HG03558 (cell line): Measurements from ENCODE around the gene IRF3.

ENCODE experiments used
- ATAC-seq: cut with Tn5 transposase; IDR thresholded peaks from one replicate; pipeline ENCODE4 v1.9.1; 2021; ENCODE audit warnings: moderate number of reproducible peaks; ENCODE audit not compliant: unreplicated experiment; ENCODE audit errors: extremely low read depth

The IRF3 gene

DNA sequence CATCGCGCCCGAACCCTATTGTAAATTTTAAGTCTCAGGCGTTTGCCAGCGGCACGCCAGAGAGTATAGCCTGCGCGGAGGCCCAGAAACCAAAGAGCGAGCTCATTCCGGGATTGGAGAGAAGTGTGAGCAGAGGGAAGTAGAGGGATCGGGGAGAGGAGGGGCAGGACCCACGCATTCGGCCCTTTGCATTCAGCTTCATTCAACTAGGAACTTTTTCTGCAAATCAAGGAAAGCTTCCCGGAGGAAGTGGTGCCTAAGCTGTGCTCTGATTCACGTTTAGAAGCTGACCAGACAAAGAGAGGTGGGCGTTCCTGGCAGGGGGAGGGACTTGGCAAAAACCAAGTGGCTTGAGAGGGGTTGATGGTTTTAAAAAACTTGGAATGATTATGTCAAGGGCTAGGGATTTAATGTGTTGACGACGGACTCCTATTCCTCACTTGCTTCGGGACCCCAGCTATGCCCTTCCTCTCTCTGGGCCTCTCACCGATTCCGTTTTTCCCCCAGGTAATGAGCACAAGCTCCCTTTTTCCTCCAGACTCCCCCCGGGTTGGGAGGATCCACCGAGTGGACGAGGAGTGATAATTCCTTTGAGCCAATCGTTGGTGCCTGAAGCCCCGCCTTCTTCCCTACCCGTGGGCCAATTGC lies 10.6 kb upstream of the IRF3 start:
- ATAC-seq: no peak

GRCh38 chr19:49672131-49672919 lies 6.7 kb upstream of the IRF3 start:
- no peak for ATAC-seq

DNA sequence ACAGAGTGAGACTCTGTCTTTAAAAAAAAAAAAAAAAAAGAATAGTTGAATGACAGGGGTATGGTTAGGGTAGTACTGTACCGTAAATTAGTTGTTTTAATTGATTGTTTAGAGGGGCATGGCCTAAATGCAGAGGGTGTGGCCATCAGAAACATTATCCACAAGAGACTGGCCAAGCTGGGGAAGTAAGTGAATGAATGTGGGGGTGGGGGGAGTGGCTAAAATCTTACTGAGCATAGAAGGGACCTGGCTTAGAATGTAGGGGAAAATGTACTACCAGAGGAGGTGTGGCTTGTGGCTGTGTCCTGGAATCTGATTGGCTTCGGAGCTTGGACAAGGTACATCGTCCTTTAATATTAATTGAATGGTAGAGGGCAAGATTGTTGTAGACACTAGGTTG lies 3.9 kb upstream of the IRF3 start:
- no peak for ATAC-seq

DNA sequence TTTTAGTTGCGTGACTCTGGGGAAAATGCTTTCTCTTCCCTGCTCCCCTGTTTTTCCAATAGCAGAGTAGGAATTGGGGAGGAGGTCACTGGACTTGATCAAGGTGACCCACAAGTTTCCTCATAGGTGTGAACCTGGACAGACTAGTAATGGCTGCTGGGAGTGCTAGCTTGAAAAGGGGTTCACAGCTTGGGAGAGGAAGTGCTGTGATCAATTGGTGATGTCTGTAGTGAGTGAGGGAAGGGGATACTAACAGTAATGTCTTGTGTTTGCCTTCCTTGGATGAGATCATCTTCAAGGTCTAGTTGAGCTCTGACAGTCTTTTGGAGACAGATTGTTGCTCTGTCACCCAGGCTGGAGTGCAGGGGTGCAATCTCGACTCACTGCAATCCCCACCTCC lies 1.8 kb upstream of the IRF3 start:
- no peak for ATAC-seq

DNA sequence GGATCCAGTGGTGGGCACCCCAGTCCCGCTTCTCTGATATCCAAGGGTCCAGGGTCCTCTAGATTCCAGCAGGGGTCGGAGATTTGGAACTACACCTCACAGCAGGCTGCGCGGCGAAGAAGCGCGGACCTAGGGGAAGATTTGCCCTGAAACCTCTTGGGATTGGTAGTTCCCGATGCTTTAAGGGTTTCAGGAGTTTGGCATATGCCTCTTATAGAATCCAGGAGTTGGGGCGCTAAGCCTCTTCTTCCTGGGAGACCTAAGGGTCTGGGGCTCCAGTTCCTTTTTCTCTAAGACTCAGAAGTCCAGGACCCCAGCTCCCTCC lies 425 bp upstream of the IRF3 start:
- ATAC-seq: no peak

DNA sequence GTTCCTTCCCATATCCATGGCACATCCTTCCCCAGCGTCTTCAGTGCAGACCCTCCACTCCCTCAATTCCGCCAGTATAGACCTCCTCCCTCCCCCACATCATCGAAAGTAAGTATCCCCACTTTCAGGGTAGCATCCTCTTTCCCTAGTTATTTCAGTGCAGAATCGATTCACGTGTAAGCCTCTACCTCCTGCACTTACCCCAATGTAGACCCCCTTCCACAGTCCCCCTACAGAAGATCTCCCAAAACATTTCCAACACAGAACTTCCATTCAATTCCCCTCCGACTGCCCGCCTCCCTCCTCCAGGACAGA lies 664 bp downstream of the IRF3 start:
- no peak for ATAC-seq

- no peak for ATAC-seq
Observed at GRCh38 chr19:49664171-49665035, 1.3 kb downstream of the IRF3 start.

GRCh38 chr19:49663224-49663623 lies 2.4 kb downstream of the IRF3 start:
- ATAC-seq: no peak

GRCh38 chr19:49662011-49662410 lies 3.6 kb downstream of the IRF3 start:
- ATAC-seq: no peak

GRCh38 chr19:49660338-49660961 lies 5.2 kb downstream of the IRF3 start:
- no peak for ATAC-seq

GRCh38 chr19:49658566-49659442 lies 6.9 kb downstream of the IRF3 start:
- no peak for ATAC-seq

GRCh38 chr19:49658139-49658517 lies 7.5 kb downstream of the IRF3 start:
- no peak for ATAC-seq

- ATAC-seq: no peak
Observed at GRCh38 chr19:49657493-49658138, 8.0 kb downstream of the IRF3 start.

GRCh38 chr19:49656456-49657109 lies 9.1 kb downstream of the IRF3 start:
- no peak for ATAC-seq

- ATAC-seq: no peak
Observed at GRCh38 chr19:49655570-49656455, 9.8 kb downstream of the IRF3 start.

DNA sequence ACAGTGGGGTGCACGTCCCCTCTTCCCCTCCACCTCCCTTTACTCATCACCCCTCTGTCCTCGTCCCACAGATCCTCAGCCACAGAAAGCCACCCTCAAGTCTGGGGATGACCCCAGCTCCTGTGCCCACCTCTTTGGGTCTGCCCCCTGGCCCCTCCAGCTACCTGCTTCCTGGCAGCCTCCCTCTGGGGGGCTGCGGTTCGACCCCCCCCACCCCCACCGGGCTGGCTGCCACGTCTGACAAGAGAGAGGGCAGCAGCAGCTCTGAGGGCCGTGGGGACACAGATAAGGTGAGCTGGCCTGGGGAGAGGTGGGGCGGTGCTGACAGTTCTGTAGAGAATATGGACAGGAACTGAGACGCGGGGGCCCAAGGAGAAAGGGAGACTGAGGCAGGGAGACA lies 11.1 kb downstream of the IRF3 start:
- ATAC-seq: no peak

DNA sequence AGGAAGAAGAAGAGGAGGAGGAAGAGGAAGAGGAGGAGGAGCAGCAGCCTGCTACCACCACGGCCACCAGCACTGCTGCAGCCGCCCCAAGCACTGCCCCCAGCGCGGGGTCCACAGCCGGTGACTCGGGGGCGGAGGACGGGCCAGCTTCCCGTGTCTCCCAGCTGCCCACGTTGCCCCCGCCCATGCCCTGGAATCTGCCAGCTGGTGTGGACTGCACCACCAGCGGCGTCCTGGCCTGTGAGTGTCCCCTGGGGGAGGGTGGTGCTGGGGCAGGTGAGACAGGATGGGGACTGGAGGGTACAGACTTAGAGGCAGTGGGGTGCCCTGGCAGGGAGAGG lies 12.2 kb downstream of the IRF3 start:
- ATAC-seq: no peak
